ENCODE measurements around the gene FTMT. TPM values are rescaled to one million over a fixed set of nuclear protein-coding genes. Genes with fewer than 3 reads are reported as not detected.

The FTMT gene
- total RNA-seq, 1 donor from 2014 or later, result not detected

DNA sequence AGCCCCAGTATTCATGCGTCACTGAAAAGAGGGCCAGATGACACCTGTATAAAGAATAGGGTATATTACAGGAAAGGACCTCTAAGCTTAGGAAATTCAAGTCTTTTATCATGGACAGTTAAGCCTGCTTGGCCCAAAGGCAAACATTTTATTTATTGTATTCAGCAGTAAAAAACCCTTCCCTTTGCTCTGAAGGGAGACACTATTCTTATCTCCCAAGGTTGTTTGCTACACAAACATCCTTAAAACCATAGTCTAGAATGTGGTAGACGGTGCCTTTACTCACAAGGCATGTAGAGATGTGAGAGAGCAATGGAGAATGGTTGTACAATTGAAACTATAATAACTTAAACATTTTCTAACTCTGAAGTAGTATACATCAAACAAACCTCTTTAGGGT, 33.9 kb downstream of the FTMT start:
- H3K4me1 ChIP-seq, result no peaks in the 10 kb centered on the region
- no peak overlapping the region for H3K27ac ChIP-seq
- no peaks in the 10 kb centered on the region for H3K9me3 ChIP-seq
- no peak for TF ChIP-seq POLR2A (IDR thresholded peaks at IDR 0.05)
- no peak for TF ChIP-seq POLR2AphosphoS5 (IDR thresholded peaks at IDR 0.05; ENCODE audit: insufficient read depth in 1 of 2, low read depth in 1 of 2)
- TF ChIP-seq, protein P1, sequence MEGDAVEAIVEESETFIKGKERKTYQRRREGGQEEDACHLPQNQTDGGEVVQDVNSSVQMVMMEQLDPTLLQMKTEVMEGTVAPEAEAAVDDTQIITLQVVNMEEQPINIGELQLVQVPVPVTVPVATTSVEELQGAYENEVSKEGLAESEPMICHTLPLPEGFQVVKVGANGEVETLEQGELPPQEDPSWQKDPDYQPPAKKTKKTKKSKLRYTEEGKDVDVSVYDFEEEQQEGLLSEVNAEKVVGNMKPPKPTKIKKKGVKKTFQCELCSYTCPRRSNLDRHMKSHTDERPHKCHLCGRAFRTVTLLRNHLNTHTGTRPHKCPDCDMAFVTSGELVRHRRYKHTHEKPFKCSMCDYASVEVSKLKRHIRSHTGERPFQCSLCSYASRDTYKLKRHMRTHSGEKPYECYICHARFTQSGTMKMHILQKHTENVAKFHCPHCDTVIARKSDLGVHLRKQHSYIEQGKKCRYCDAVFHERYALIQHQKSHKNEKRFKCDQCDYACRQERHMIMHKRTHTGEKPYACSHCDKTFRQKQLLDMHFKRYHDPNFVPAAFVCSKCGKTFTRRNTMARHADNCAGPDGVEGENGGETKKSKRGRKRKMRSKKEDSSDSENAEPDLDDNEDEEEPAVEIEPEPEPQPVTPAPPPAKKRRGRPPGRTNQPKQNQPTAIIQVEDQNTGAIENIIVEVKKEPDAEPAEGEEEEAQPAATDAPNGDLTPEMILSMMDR (IDR thresholded peaks at IDR 0.05), result no peak
- intact Hi-C loops (cut with DNase I), result no loop called here
- H3K4me3 ChIP-seq, result no peak overlapping the region
- no peak for DNase-seq (ENCODE audit: extremely low spot score in 2 of 2)
- H3K36me3 ChIP-seq, result no peaks in the 10 kb centered on the region
- H3K27me3 ChIP-seq, result no peaks in the 10 kb centered on the region

DNA sequence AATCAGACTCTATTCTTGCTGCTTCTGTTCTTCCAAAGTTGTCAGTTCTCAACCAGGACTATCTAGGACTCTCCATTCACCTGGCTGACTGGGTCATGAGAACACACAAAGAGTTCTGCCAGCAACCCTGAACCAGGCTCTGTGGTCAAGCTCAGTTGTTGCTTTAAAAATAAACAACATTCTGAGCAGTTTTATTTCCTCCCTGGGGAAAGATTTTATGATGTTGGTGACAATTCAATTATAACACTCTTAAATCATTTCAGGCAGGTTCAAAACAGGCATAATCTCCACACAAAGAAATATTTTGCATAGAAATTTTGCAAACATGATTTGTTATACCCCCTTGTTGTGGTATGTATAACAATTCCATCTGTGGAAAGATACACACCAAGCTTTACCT, 36.0 kb downstream of the FTMT start:
- Histone ChIP-seq H3K9me3 (no peaks in the 10 kb centered on the region), H3K36me3 (no peaks in the 10 kb centered on the region), H3K4me3 (no peak overlapping the region), H3K27ac (no peak overlapping the region), H3K4me1 (no peaks in the 10 kb centered on the region), H3K27me3 (no peaks in the 10 kb centered on the region)
- TF ChIP-seq POLR2A (IDR thresholded peaks at IDR 0.05), result no peak
- no peak for TF ChIP-seq POLR2AphosphoS5 (IDR thresholded peaks at IDR 0.05; ENCODE audit: insufficient read depth in 1 of 2, low read depth in 1 of 2)
- TF ChIP-seq, protein P1 (IDR thresholded peaks at IDR 0.05), result no peak
- no peak for DNase-seq (ENCODE audit: extremely low spot score in 2 of 2)
- intact Hi-C loops (cut with DNase I), result no loop called here

DNA sequence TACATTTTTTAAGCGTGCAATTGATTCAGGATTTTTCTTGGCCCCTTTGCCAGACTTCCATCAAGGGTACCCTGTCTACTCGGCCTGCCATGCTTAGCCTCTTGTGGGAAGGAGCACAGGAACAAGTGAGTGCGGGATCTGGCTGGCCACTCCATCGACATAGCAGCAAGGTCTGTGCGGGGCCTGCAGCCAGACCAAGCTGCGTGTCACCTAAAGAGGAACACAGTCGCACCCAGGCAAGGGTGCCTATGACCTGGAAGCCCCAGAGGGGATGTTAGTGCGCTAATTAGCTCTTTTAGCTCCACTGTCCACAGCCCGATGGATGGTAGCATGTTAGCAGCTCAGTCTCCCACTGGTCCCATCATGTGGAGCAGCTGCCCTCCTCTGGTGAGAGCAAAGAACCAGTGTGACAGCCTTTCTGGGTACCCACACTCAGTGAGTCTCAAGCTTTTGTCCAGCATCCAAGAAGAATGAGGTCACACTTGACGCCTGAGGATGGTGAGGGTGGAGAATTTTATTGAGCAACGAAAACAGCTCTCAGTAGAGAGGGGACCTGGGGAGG, 38.7 kb downstream of the FTMT start:
- TF ChIP-seq, protein P1 (IDR thresholded peaks at IDR 0.05), result no peak
- TF ChIP-seq POLR2A (IDR thresholded peaks at IDR 0.05), result no peak
- no peak for TF ChIP-seq POLR2AphosphoS5 (IDR thresholded peaks at IDR 0.05; ENCODE audit: insufficient read depth in 1 of 2, low read depth in 1 of 2)
- Histone ChIP-seq H3K27ac (no peak overlapping the region), H3K9me3 (no peaks in the 10 kb centered on the region), H3K36me3 (no peaks in the 10 kb centered on the region), H3K4me1 (no peaks in the 10 kb centered on the region), H3K27me3 (no peaks in the 10 kb centered on the region), H3K4me3 (no peak overlapping the region)
- no peak for DNase-seq (ENCODE audit: extremely low spot score in 2 of 2)
- intact Hi-C loops (cut with DNase I), result no loop called here

DNA sequence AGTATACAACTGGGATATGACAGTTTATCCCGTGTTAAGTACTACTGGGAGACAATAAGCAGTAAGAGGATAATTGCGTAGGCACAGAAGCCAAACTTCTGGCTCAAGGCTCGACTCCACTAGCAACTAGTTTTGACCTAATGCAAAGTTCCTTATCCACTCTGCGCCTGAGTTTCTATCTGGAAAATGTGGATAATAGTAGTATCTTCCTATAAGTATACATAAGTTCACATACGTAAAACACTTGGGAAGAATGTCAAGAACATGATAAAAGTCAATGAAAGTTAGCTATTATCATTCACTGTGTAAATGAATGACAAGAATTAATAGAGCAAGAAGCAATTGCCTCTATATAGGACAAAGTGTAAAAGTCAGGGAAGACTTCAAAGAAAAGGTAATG, 45.7 kb downstream of the FTMT start:
- Histone ChIP-seq H3K36me3 (no peaks in the 10 kb centered on the region), H3K27me3 (no peaks in the 10 kb centered on the region), H3K9me3 (no peaks in the 10 kb centered on the region), H3K4me3 (no peak overlapping the region), H3K4me1 (no peaks in the 10 kb centered on the region), H3K27ac (no peak overlapping the region)
- no peak for TF ChIP-seq POLR2AphosphoS5 (IDR thresholded peaks at IDR 0.05; ENCODE audit: insufficient read depth in 1 of 2, low read depth in 1 of 2)
- no peak for TF ChIP-seq POLR2A (IDR thresholded peaks at IDR 0.05)
- TF ChIP-seq, protein P1 (IDR thresholded peaks at IDR 0.05), result no peak
- intact Hi-C loops (cut with DNase I), result no loop called here
- no peak for DNase-seq (ENCODE audit: extremely low spot score in 2 of 2)

DNA sequence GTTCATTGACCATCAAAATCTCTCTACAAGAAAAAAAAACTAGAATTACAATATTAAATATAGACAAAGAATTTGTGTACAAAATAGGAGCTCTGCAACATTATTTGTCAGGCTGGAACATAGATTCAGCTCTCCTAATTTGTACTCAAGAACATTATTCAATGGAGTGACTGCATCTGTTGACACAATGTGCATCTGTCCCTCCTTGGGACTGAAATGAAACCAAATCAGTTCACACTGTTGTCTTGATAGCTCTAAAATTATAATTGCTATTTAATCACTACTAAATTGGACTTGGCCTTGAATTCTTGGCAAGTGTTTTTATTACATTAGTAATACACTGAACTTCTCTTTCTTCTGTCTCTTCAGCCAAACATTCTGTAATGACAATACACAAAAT, 47.7 kb downstream of the FTMT start:
- H3K9me3 ChIP-seq, result no peaks in the 10 kb centered on the region
- no peaks in the 10 kb centered on the region for H3K27me3 ChIP-seq
- no peak for TF ChIP-seq POLR2AphosphoS5 (IDR thresholded peaks at IDR 0.05; ENCODE audit: insufficient read depth in 1 of 2, low read depth in 1 of 2)
- no peaks in the 10 kb centered on the region for H3K4me1 ChIP-seq
- DNase-seq (ENCODE audit: extremely low spot score in 2 of 2), result no peak
- H3K4me3 ChIP-seq, result no peak overlapping the region
- no peak overlapping the region for H3K27ac ChIP-seq
- no peaks in the 10 kb centered on the region for H3K36me3 ChIP-seq
- intact Hi-C loops (cut with DNase I), result no loop called here

Other genes starting within 250 kb of the FTMT start
- gene SRFBP1, start 110.1 kb downstream of the FTMT start, total RNA-seq, result 10.8 TPM
- gene LOX, start 226.4 kb downstream of the FTMT start, total RNA-seq, result 38.8 TPM

All from vagina (tissue), 2 donors.